ENCODE results near the gene ARHGEF28.

ARHGEF28 gene

DNA sequence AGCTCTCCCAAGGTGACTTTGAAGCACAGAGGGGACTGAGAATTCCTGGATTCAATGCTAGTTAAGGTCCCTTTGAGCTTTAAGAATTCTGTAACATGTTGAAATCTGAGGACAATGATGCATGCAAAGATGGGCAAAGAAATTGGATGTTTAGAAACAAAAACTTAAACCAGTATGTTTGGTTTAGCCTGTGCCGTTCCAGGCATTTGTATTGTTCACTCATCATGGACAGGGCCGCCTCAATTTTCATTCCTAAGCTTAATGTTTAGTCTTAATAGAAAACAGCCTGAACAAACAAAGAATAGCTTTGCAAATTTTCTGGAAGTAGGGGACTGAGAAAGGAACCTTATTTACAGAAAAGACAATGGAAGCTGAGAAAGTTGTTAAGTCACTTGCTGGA lies 267.8 kb downstream of the ARHGEF28 start:
- no peak overlapping the region for H3K9ac ChIP-seq (ENCODE audit: low read depth, low read length)
- no peak overlapping the region for H3K4me3 ChIP-seq (ENCODE audit: low read length)
- no peaks in the 10 kb centered on the region for H3K9me3 ChIP-seq (ENCODE audit: insufficient read depth, low read depth, low read length)
- no peaks in the 10 kb centered on the region for H3K36me3 ChIP-seq (ENCODE audit: insufficient read depth, low read depth, low read length)
- H3K27ac ChIP-seq (ENCODE audit: low read length): no peak overlapping the region
- no peaks in the 10 kb centered on the region for H3K4me1 ChIP-seq (ENCODE audit: insufficient read depth, low read length)
- no peaks in the 10 kb centered on the region for H3K27me3 ChIP-seq (ENCODE audit: insufficient read depth, low read length)

DNA sequence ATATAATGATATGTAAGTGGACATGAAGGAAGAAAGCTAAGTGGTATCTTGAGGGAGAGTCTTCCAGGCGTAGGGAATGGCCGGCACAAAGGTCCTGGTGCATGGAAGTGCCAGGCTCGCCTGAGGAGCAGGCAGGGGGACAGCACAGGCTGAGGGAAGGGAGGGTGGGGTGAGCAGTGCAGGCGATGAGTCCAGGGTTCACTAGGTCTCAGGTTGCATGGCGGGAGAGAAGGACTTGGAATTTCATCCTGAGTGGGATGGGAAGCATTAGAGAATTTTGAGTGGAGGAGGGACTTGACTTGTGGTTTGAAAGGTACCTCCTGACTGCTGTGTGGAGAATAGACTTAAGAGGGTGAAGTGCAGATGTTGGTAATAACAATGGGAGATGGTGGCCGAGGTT lies 268.9 kb downstream of the ARHGEF28 start:
- Histone ChIP-seq H3K27me3 (ENCODE audit: insufficient read depth, low read length) (no peaks in the 10 kb centered on the region), H3K27ac (ENCODE audit: low read length) (no peak overlapping the region), H3K36me3 (ENCODE audit: insufficient read depth, low read depth, low read length) (no peaks in the 10 kb centered on the region), H3K9ac (ENCODE audit: low read depth, low read length) (no peak overlapping the region), H3K9me3 (ENCODE audit: insufficient read depth, low read depth, low read length) (no peaks in the 10 kb centered on the region), H3K4me3 (ENCODE audit: low read length) (no peak overlapping the region), H3K4me1 (ENCODE audit: insufficient read depth, low read length) (no peaks in the 10 kb centered on the region)

DNA sequence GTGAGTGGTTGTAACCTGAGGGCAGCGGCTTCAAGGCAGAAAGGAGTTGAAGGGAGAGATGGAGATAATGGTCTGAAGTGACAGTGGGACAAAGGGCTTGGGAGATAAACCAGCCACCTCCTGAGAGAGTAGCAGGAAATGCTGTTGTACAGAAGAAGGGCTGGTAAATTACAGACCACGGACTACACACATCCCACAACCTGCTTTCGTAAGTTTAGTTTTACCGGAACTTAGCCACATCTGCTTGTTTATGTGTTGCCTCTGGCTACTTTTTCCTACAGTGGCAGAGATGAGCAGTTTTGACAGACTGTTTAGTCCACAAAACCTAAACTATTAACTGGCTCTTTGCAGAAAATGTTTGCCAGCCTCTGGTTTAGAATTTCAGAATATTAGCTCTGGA lies 269.5 kb downstream of the ARHGEF28 start:
- no peak overlapping the region for H3K27ac ChIP-seq (ENCODE audit: low read length)
- no peaks in the 10 kb centered on the region for H3K36me3 ChIP-seq (ENCODE audit: insufficient read depth, low read depth, low read length)
- no peak overlapping the region for H3K4me3 ChIP-seq (ENCODE audit: low read length)
- no peak overlapping the region for H3K9ac ChIP-seq (ENCODE audit: low read depth, low read length)
- no peaks in the 10 kb centered on the region for H3K4me1 ChIP-seq (ENCODE audit: insufficient read depth, low read length)
- no peaks in the 10 kb centered on the region for H3K27me3 ChIP-seq (ENCODE audit: insufficient read depth, low read length)
- H3K9me3 ChIP-seq (ENCODE audit: insufficient read depth, low read depth, low read length): no peaks in the 10 kb centered on the region

- Histone ChIP-seq H3K27ac (ENCODE audit: low read length) (no peak overlapping the region), H3K9ac (ENCODE audit: low read depth, low read length) (no peak overlapping the region), H3K27me3 (ENCODE audit: insufficient read depth, low read length) (no peaks in the 10 kb centered on the region), H3K36me3 (ENCODE audit: insufficient read depth, low read depth, low read length) (no peaks in the 10 kb centered on the region), H3K4me3 (ENCODE audit: low read length) (no peak overlapping the region), H3K9me3 (ENCODE audit: insufficient read depth, low read depth, low read length) (no peaks in the 10 kb centered on the region), H3K4me1 (ENCODE audit: insufficient read depth, low read length) (no peaks in the 10 kb centered on the region)
Observed at GRCh38 chr5:73896097-73896496, 270.1 kb downstream of the ARHGEF28 start.

DNA sequence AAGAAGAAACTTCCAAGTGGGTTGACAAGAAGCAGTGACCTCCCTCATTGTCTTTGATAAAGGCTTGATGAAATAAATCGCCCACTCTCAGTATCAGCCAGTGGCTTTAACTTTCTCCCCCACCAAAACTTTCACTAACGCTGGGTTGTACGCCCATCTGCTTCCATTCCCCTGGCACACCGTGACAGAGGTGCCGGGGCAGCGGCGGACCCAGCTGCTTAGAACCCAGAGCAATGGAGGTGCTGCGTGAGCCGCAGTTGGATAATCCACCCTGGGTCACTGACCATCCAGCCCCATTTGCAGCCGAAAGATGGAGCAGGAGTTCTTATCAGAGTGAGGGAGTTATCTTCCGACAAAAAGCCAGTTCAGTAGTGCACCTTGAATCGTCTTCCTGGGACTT lies 270.7 kb downstream of the ARHGEF28 start:
- Histone ChIP-seq H3K9me3 (ENCODE audit: insufficient read depth, low read depth, low read length) (no peaks in the 10 kb centered on the region), H3K36me3 (ENCODE audit: insufficient read depth, low read depth, low read length) (no peaks in the 10 kb centered on the region), H3K27me3 (ENCODE audit: insufficient read depth, low read length) (no peaks in the 10 kb centered on the region), H3K9ac (ENCODE audit: low read depth, low read length) (no peak overlapping the region), H3K27ac (ENCODE audit: low read length) (no peak overlapping the region), H3K4me1 (ENCODE audit: insufficient read depth, low read length) (no peaks in the 10 kb centered on the region), H3K4me3 (ENCODE audit: low read length) (no peak overlapping the region)

DNA sequence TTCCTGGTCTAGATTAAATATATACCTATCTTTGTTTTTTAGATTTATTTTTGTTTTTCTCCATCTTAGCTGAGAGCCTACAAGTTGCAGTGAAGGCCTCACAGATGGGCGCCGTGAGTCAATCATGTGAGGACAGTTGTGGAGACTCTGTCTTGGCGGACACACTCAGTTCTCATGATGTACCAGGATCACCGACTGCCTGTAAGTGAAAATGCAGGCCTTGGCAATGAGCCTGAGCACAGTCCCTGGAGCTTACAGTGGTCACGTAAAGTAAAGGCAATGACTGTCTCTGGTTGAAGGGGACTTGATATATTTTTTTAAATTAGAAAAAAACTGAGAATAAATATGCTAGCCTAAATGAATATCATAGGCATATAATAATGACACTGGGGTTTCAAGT lies 271.9 kb downstream of the ARHGEF28 start:
- no peak overlapping the region for H3K4me3 ChIP-seq (ENCODE audit: low read length)
- H3K9me3 ChIP-seq (ENCODE audit: insufficient read depth, low read depth, low read length): no peaks in the 10 kb centered on the region
- H3K27ac ChIP-seq (ENCODE audit: low read length): no peak overlapping the region
- H3K9ac ChIP-seq (ENCODE audit: low read depth, low read length): no peak overlapping the region
- H3K27me3 ChIP-seq (ENCODE audit: insufficient read depth, low read length): no peaks in the 10 kb centered on the region
- no peaks in the 10 kb centered on the region for H3K36me3 ChIP-seq (ENCODE audit: insufficient read depth, low read depth, low read length)
- H3K4me1 ChIP-seq (ENCODE audit: insufficient read depth, low read length): no peaks in the 10 kb centered on the region

DNA sequence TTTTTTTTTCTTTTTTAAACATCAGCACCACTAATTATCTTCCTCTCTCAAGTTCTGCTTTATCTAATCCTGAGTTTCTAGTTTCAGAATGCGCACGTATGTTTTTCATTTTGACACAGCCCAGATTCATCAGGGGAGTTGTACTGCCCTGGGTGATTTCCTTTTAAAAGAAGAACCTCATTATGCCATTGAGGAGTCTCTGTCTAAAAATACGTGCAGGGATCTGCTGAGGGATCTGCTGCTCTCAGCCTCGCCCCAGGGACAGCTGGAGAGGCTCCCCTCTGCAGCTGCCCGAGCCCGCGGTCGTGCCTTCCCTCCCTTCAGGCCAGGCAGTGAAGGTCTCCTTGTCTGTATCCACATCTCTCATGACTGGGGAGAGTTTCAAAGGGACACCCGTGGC lies 273.1 kb downstream of the ARHGEF28 start:
- no peak overlapping the region for H3K27ac ChIP-seq (ENCODE audit: low read length)
- H3K4me1 ChIP-seq (ENCODE audit: insufficient read depth, low read length): no peaks in the 10 kb centered on the region
- no peaks in the 10 kb centered on the region for H3K27me3 ChIP-seq (ENCODE audit: insufficient read depth, low read length)
- no peak overlapping the region for H3K9ac ChIP-seq (ENCODE audit: low read depth, low read length)
- no peaks in the 10 kb centered on the region for H3K36me3 ChIP-seq (ENCODE audit: insufficient read depth, low read depth, low read length)
- H3K4me3 ChIP-seq (ENCODE audit: low read length): no peak overlapping the region
- no peaks in the 10 kb centered on the region for H3K9me3 ChIP-seq (ENCODE audit: insufficient read depth, low read depth, low read length)

GRCh38 chr5:73899916-73900315 lies 273.9 kb downstream of the ARHGEF28 start:
- H3K27me3 ChIP-seq (ENCODE audit: insufficient read depth, low read length): no peaks in the 10 kb centered on the region
- H3K9me3 ChIP-seq (ENCODE audit: insufficient read depth, low read depth, low read length): no peaks in the 10 kb centered on the region
- H3K36me3 ChIP-seq (ENCODE audit: insufficient read depth, low read depth, low read length): no peaks in the 10 kb centered on the region
- no peak overlapping the region for H3K27ac ChIP-seq (ENCODE audit: low read length)
- no peak overlapping the region for H3K4me3 ChIP-seq (ENCODE audit: low read length)
- no peak overlapping the region for H3K9ac ChIP-seq (ENCODE audit: low read depth, low read length)
- no peaks in the 10 kb centered on the region for H3K4me1 ChIP-seq (ENCODE audit: insufficient read depth, low read length)

GRCh38 chr5:73900566-73900965 lies 274.6 kb downstream of the ARHGEF28 start:
- Histone ChIP-seq H3K9ac (ENCODE audit: low read depth, low read length) (no peak overlapping the region), H3K9me3 (ENCODE audit: insufficient read depth, low read depth, low read length) (no peaks in the 10 kb centered on the region), H3K4me3 (ENCODE audit: low read length) (no peak overlapping the region), H3K4me1 (ENCODE audit: insufficient read depth, low read length) (no peaks in the 10 kb centered on the region), H3K36me3 (ENCODE audit: insufficient read depth, low read depth, low read length) (no peaks in the 10 kb centered on the region), H3K27ac (ENCODE audit: low read length) (no peak overlapping the region), H3K27me3 (ENCODE audit: insufficient read depth, low read length) (no peaks in the 10 kb centered on the region)

DNA sequence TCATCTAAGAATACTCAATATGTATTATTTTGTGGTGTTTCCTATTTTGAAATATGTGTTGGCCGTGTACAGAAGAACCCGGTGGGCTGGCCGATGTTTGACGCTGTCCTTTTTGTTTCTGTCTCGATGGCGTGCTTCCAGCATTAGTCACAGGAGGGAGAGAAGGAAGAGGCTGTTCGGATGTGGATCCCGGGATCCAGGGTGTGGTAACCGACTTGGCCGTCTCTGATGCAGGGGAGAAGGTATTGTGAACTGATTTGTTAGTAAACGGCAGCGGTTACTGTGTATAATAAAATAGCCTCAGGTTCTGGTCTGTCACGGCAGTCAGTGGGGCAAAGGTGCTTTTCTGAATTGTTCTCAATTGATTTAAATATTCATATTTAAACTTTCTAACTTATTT lies 275.0 kb downstream of the ARHGEF28 start:
- no peak overlapping the region for H3K4me3 ChIP-seq (ENCODE audit: low read length)
- no peak overlapping the region for H3K27ac ChIP-seq (ENCODE audit: low read length)
- H3K27me3 ChIP-seq (ENCODE audit: insufficient read depth, low read length): no peaks in the 10 kb centered on the region
- H3K36me3 ChIP-seq (ENCODE audit: insufficient read depth, low read depth, low read length): no peaks in the 10 kb centered on the region
- no peaks in the 10 kb centered on the region for H3K9me3 ChIP-seq (ENCODE audit: insufficient read depth, low read depth, low read length)
- no peaks in the 10 kb centered on the region for H3K4me1 ChIP-seq (ENCODE audit: insufficient read depth, low read length)
- H3K9ac ChIP-seq (ENCODE audit: low read depth, low read length): no peak overlapping the region

DNA sequence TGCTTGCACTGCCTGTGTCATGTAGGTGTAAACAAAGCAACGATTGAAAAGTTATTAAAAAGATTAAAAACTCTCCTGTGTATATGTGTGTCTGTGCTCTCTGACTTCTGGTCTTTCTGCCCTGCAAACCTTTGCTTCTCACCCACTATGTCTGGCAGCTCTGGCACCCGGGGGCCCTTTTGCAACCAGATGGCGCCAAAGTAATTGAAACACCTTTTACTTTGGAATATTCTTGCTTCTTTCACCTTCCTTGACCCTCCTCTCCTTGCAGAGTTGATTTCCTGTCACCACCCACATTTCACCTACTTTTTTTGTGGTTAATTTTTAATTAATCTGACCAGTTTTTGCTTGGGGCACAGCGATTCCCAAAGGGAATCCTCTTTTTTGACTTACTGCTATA lies 275.5 kb downstream of the ARHGEF28 start:
- H3K9me3 ChIP-seq (ENCODE audit: insufficient read depth, low read depth, low read length): no peaks in the 10 kb centered on the region
- H3K4me1 ChIP-seq (ENCODE audit: insufficient read depth, low read length): no peaks in the 10 kb centered on the region
- H3K27ac ChIP-seq (ENCODE audit: low read length): no peak overlapping the region
- H3K4me3 ChIP-seq (ENCODE audit: low read length): no peak overlapping the region
- no peaks in the 10 kb centered on the region for H3K36me3 ChIP-seq (ENCODE audit: insufficient read depth, low read depth, low read length)
- no peak overlapping the region for H3K9ac ChIP-seq (ENCODE audit: low read depth, low read length)
- H3K27me3 ChIP-seq (ENCODE audit: insufficient read depth, low read length): no peaks in the 10 kb centered on the region

GRCh38 chr5:73902327-73903051 lies 276.5 kb downstream of the ARHGEF28 start:
- no peak overlapping the region for H3K4me3 ChIP-seq (ENCODE audit: low read length)
- H3K36me3 ChIP-seq (ENCODE audit: insufficient read depth, low read depth, low read length): no peaks in the 10 kb centered on the region
- H3K9me3 ChIP-seq (ENCODE audit: insufficient read depth, low read depth, low read length): no peaks in the 10 kb centered on the region
- H3K9ac ChIP-seq (ENCODE audit: low read depth, low read length): no peak overlapping the region
- no peak overlapping the region for H3K27ac ChIP-seq (ENCODE audit: low read length)
- no peaks in the 10 kb centered on the region for H3K27me3 ChIP-seq (ENCODE audit: insufficient read depth, low read length)
- H3K4me1 ChIP-seq (ENCODE audit: insufficient read depth, low read length): no peaks in the 10 kb centered on the region
